ENCODE results near the gene TMEM233.
"Not testable (repeated sequence)": the region's sequence is repeated elsewhere in the genome, so short reads cannot be mapped to it uniquely, and the experiment has no call there.

Gene TMEM233

GRCh38 chr12:119658166-119658565, 64.6 kb downstream of the TMEM233 start:
- not testable (repeated sequence) for DNase-seq (ENCODE audit: low read depth)

- DNase-seq (ENCODE audit: low read depth): no peak
Measured at GRCh38 chr12:119659289-119659897, 65.8 kb downstream of the TMEM233 start.

GRCh38 chr12:119660076-119660475, 66.5 kb downstream of the TMEM233 start:
- no peak for DNase-seq (ENCODE audit: low read depth)

GRCh38 chr12:119661882-119662281, 68.3 kb downstream of the TMEM233 start:
- DNase-seq (ENCODE audit: low read depth): no peak

GRCh38 chr12:119664642-119665041, 71.1 kb downstream of the TMEM233 start:
- DNase-seq (ENCODE audit: low read depth): no peak

GRCh38 chr12:119665164-119665929, 71.8 kb downstream of the TMEM233 start:
- DNase-seq (ENCODE audit: low read depth): no peak

GRCh38 chr12:119666226-119666795, 72.7 kb downstream of the TMEM233 start:
- DNase-seq (ENCODE audit: low read depth): no peak

GRCh38 chr12:119666900-119667576, 73.5 kb downstream of the TMEM233 start:
- no peak for DNase-seq (ENCODE audit: low read depth)

- DNase-seq (ENCODE audit: low read depth): peak; percentile 92
Measured at GRCh38 chr12:119667577-119668323, 74.2 kb downstream of the TMEM233 start, which contains the start of gene PRKAB1. Gene PRKAB1 (plus strand): TSS chr12:119668133. CDS start chr12:119668245, 112 bp downstream.

GRCh38 chr12:119668324-119668841, 74.8 kb downstream of the TMEM233 start:
- DNase-seq (ENCODE audit: low read depth): no peak

- DNase-seq (ENCODE audit: low read depth): no peak
Measured at GRCh38 chr12:119669744-119670472, 76.3 kb downstream of the TMEM233 start.

- DNase-seq (ENCODE audit: low read depth): no peak
Measured at GRCh38 chr12:119671070-119671469, 77.5 kb downstream of the TMEM233 start.

- DNase-seq (ENCODE audit: low read depth): no peak
Measured at GRCh38 chr12:119672194-119672593, 78.6 kb downstream of the TMEM233 start.

GRCh38 chr12:119673634-119674033, 80.1 kb downstream of the TMEM233 start:
- no peak for DNase-seq (ENCODE audit: low read depth)

GRCh38 chr12:119674560-119674959, 81.0 kb downstream of the TMEM233 start:
- DNase-seq (ENCODE audit: low read depth): no peak

GRCh38 chr12:119676022-119676421, 82.4 kb downstream of the TMEM233 start:
- no peak for DNase-seq (ENCODE audit: low read depth)

- DNase-seq (ENCODE audit: low read depth): no peak
Measured at GRCh38 chr12:119676573-119676972, 83.0 kb downstream of the TMEM233 start.

GRCh38 chr12:119678459-119678858, 84.9 kb downstream of the TMEM233 start:
- no peak for DNase-seq (ENCODE audit: low read depth)

GRCh38 chr12:119679081-119679480, 85.5 kb downstream of the TMEM233 start:
- no peak for DNase-seq (ENCODE audit: low read depth)

GRCh38 chr12:119679490-119679889, 85.9 kb downstream of the TMEM233 start:
- no peak for DNase-seq (ENCODE audit: low read depth)

- no peak for DNase-seq (ENCODE audit: low read depth)
Measured at GRCh38 chr12:119681111-119681510, 87.5 kb downstream of the TMEM233 start.
